HG03354 (cell line): ENCODE data around the gene CYB5B.

Experiments used
- ATAC-seq: cut with Tn5 transposase; IDR thresholded peaks from one replicate; pipeline ENCODE4 v1.9.1; 2021; ENCODE audit warnings: mild to moderate bottlenecking; ENCODE audit not compliant: unreplicated experiment, poor library complexity, severe bottlenecking

Gene CYB5B

GRCh38 chr16:69424053-69424934 lies at the start of gene CYB5B:
TSS of gene CYB5B (plus strand) at chr16:69424619. CDS start at chr16:69424684, 65 bp downstream.
- peak; percentile 97 for ATAC-seq

- ATAC-seq, result no peak
Observed at GRCh38 chr16:69376393-69377059, 47.9 kb upstream of the CYB5B start.

GRCh38 chr16:69378036-69378435 lies 46.4 kb upstream of the CYB5B start:
- ATAC-seq, result no peak

- no peak for ATAC-seq
Observed at GRCh38 chr16:69378760-69379159, 45.7 kb upstream of the CYB5B start.

GRCh38 chr16:69381231-69381630 lies 43.2 kb upstream of the CYB5B start:
- ATAC-seq, result no peak

- no peak for ATAC-seq
Observed at GRCh38 chr16:69382421-69382820, 42.0 kb upstream of the CYB5B start.

- ATAC-seq, result no peak
Observed at GRCh38 chr16:69384974-69385373, 39.4 kb upstream of the CYB5B start.

- no peak for ATAC-seq
Observed at GRCh38 chr16:69386596-69386995, 37.8 kb upstream of the CYB5B start.

GRCh38 chr16:69393898-69394849 lies 30.2 kb upstream of the CYB5B start:
- ATAC-seq, result no peak

- no peak for ATAC-seq
Observed at GRCh38 chr16:69395859-69396186, 28.6 kb upstream of the CYB5B start.

GRCh38 chr16:69396187-69397061 lies 28.0 kb upstream of the CYB5B start:
- ATAC-seq, result peak; percentile 58

GRCh38 chr16:69397821-69398521 lies 26.4 kb upstream of the CYB5B start:
- ATAC-seq, result no peak

GRCh38 chr16:69399361-69399760 lies 25.1 kb upstream of the CYB5B start:
- ATAC-seq, result no peak

- no peak for ATAC-seq
Observed at GRCh38 chr16:69402439-69402838, 22.0 kb upstream of the CYB5B start.

GRCh38 chr16:69404275-69404805 lies 20.1 kb upstream of the CYB5B start:
- no peak for ATAC-seq

- no peak for ATAC-seq
Observed at GRCh38 chr16:69405326-69405725, 19.1 kb upstream of the CYB5B start.

GRCh38 chr16:69405757-69406156 lies 18.7 kb upstream of the CYB5B start:
- no peak for ATAC-seq

- no peak for ATAC-seq
Observed at GRCh38 chr16:69406780-69407331, 17.6 kb upstream of the CYB5B start.
